HG03575 (cell line): Measurements from ENCODE around the gene PIANP.
"Not testable (repeated sequence)": the region's sequence is repeated elsewhere in the genome, so short reads cannot be mapped to it uniquely, and the experiment has no call there.

ENCODE experiments used
- ATAC-seq: cut with Tn5 transposase; IDR thresholded peaks from one replicate; pipeline ENCODE4 v1.9.1; 2021; ENCODE audit not compliant: unreplicated experiment, insufficient number of reproducible peaks, low FRiP score; ENCODE audit errors: extremely low read depth

The PIANP gene

DNA sequence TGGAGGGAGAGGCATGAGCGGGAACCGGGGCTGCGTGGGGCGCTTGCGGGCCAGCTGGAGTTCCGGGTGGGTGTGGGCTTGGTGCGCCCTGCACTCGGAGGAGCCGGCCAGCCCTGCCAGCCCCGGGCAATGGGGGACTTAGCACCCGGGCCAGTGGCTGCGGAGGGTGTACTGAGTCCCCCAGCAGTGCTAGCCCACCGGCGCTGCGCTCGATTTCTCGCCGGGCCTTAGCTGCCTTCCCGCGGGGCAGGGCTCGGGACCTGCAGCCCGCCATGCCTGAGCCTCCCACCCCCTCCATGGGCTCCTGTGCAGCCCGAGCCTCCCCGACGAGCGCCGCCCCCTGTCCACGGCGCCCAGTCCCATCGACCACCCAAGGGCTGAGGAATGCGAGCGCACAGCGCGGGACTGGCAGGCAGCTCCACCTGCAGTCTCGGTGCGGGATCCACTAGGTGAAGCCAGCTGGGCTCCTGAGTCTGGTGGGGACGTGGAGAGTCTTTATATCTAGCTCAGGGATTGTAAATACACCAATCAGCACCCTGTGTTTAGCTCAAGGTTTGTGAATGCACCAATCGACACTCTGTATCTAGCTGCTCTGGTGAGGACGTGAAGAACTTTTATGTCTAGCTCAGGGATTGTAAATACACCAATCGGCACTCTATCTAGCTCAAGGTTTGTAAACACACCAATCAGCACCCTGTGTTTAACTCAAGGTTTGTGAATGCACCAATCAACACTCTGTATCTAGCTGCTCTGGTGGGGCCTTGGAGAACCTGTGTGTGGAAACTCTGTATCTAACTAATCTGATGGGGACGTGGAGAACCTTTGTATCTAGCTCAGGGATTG, 15.6 kb upstream of the PIANP start:
- ATAC-seq, result not testable (repeated sequence)

DNA sequence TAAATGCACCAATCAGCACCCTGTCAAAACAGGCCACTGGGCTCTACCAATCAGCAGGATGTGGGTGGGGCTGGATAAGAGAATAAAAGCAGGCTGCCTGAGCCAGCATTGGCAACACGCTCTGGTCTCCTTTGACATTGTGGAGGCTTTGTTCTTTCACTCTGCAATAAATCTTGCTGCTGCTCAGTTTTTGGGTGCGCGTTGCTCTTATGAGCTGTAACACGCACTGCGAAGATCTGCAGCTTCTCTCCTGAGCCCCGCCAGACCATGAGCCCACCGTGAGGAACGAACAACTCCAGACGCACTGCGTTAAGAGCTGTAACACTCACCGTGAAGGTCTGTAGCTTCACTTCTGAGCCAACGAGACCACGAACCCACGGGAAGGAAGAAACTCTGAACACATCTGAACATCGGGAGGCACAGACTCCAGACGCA, 8.4 kb upstream of the PIANP start:
- no peak for ATAC-seq

DNA sequence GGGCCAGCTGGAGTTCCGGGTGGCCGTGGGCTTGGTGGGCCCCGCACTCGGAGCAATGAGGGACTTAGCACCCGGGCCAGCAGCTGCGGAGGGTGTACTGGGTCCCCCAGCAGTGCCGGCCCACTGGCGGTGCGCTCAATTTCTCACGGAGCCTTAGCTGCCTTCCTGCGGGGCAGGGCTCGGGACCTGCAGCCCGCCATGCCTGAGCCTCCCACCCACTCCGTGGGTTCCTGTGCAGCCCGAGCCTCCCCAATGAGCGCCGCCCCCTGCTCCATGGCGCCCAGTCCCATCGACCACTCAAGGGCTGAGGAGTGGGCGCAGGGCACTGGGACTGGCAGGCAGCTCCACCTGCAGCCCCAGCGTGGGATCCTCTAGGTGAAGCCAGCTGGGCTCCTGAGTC, 7.7 kb upstream of the PIANP start:
- not testable (repeated sequence) for ATAC-seq

DNA sequence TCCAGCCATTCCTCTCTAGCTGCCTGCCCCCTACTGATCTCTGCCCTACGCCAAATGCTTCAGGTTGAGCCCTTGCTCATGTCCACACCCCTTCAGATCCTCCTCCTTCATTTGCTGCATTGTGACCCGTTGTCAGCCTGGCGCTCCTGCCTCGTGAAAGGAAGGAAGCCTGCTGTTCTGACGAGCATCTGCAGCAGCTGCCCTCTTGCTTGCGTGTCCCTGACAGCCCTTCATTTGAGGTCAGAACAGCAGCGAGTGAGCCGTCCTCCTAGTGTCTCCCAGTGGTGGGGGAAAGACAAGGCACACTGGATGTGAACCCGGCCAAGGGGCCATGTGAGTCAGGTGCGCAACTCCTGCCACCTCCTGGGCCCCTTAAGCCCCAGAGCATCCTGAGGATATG, 3.0 kb upstream of the PIANP start:
- ATAC-seq, result no peak

DNA sequence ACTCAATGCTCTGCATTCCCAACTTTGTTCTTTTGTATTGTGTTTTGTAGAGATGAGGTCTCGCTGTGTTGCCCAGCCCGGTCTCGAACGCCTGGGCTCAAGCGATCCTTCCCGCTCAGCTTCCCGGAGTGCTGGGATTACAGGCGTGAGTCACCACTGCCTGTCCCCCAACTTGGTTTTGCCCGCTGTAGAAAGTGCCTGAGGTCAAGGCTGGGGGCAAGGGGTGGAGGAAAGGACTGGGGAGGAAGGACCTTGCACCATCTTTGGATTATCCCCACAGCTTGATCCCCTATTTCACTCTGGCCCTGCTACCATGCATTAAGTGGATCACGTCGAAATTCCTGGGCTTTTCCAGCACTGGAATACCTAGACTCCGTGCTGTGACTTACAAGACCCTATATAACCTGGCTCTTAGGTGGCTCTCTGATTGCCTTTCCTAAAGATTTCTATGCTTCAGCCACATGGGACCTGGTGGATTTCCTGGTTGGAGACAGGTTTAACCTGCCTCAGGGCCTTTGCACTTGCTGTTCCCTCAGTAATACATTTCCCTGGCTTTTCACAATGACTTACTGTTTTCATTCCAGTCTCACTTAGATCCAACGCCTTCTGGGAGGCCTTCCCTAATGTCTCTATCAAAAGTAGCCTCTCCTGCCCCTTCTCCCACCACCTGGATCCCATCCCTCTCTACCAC, 608 bp upstream of the PIANP start:
- ATAC-seq, result no peak

DNA sequence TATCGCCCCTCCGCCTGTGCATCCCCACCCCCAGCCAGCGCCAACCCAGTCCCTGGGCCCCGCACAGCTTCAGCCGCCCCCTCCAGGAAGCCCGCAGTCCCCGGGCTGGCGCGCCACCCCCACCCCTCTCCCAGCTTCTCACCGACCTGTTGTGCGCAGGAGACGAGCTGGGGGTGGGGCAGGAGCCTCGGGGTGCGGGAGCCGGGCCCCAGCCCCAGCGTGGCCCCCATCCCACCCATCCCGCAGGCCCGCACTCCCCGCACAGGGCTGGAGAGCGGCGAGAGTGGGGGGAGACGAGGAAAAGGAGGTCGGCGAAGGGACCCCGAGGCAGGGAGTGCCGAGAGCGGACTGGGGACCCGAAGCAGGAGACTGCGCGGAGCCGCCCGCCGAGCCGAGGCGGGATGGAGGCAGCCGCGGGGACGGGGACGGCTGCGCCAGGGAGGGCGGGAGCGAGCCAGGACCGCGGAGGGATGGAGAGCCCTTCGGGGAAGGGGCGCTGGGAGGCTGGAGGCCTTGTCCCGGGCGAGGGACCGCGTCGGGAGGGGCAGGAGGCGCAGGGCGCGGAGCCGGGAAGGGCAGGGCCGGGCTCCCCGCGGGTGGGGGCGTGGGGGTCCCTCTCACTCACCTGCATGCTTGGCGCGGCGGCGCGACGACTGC, 498 bp downstream of the PIANP start:
- no peak for ATAC-seq

DNA sequence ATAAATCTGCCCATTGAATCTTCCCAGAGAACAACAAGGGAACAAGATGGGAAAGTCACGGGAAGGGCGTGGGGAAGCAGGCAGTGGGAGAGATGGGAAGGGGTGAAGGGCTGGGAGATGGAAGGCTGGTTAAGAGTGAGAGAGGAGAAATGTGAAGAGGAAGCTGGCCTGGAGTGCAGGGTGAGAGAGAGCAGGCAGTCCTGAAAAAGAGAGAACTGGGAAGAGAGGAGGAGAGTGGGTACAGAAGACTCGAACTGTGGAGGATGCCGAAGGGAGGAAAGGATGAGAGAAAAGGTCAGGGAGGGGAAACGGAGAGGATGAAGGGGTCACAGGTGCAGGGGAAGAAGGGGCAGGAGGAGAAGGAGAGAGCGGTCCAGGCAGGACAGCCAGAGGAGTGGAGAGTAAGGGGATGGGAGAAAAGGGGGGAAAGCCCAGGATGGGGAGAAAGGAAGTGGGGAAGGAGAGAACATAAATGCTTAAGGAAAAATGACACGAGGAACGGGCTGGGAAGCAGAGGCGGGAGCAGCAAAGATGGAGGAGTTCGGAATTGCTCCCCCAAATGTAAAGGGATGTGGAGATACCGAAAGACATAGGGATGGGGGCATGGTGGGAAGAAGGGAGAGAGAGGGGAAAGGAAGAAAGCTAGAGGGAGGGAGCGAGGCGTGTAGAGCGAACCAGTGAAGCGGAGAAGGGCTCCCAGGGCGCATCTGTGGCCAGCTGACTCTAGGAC, 1.2 kb downstream of the PIANP start:
- no peak for ATAC-seq

DNA sequence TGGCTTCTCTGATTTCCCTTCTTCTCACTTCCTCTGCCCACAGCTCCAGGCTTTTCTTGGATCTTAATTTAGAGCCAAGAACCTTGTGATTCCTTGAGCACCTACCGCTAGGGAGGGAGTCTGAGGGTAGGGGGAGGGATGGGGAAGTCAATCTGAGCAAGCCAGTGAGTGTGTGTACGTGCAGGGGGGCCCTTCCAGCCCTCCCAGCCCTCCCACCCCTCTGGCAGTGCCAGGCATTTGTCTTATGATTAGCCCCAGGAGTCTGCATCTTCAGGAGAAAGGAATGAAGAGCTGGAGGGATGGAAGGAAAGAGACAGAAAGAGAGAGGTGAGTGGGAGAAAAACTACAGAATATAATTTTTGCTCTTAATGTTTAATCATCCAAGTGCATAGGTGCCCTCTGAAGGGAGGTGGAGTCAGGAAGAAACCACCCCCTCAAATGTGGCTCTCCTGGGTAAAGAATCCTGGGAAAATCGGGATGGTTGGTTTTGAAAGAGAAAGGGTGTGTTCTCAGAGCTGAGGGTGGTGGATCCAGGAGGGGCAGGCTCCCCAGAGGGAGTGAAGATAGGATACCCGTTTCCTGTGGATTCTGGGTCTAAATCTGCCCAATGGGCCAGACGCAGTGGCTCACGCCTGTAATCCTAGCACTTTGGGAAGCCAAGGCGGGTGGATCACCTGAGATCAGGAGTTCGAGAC, 2.1 kb downstream of the PIANP start:
- ATAC-seq, result no peak

DNA sequence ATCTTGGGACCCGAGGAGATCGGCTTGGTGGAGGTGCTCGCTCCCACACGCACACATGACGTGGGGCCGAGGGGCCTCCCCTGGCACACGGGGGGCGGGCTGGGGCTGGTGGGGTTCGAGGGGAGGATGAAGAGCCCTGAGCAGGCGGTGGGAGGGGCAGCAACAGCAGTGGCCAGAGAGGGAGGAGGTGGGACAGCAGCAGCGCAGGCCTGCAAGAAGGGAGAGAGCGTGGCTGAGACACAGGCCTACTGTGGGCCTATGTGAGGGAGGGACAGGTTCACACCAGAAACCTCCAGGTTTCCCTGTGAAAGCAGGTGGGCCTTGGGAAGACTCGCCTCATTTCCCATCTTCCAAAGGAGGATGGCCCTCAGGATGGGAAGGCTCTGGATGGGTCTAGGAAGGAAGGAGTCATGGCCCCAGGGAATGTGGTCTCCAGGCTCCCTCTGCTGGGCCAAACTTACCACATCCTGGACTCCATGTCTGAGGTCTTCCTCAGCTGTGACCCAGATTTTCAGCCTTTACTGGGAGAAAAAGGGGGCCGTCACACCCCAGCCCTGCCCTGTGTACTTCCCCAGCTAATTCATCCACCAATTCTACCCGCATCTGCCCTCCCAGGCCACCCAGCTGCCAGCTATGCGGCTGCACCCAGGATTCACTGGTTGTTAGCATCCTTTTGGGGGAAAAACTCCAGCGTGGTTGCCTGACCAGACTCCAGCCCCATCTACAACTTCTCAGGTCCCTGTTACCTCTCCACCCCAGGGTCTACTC, 2.8 kb downstream of the PIANP start:
- no peak for ATAC-seq

DNA sequence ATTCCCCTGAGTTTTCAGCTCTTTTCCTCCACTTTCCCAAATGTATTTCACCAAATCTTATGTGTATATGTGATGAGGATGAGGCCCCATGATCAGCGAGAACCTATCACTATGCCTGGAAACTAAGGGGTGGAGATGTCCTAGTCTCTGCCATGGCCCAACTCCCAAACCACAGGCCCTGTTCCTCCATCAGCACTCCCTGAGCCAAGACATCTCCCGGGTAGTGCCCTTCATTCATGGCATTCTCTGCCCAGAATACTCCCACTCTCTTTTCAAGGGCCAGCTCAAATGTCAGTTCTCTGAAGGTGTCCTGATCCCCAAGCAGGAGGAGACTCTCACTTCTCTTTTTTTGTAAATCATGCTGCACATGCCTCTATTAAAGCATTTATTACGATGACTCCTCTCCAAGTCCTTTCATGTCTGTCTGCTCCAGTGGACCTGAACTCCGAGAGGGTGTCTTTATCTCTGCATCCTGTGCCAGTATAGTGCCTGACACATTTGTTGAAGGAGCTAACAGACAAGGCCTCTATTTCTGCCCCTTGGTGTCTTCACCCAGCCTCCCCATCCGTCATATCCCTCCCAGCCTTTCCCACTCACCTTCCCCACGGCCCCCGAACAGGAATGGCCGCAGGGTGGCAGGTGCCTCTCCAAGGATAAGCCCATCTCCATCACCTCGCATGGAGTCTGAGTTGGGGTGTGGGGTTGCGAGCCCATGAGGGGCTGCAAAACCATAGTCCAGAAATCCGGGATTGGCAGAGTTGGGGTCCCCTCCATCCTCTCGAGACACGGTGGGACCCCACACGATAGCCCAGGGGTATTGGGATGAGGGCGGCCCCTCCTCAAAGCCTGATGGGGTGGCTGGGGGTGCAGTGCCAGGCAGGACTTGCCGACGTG, 3.7 kb downstream of the PIANP start:
- no peak for ATAC-seq

DNA sequence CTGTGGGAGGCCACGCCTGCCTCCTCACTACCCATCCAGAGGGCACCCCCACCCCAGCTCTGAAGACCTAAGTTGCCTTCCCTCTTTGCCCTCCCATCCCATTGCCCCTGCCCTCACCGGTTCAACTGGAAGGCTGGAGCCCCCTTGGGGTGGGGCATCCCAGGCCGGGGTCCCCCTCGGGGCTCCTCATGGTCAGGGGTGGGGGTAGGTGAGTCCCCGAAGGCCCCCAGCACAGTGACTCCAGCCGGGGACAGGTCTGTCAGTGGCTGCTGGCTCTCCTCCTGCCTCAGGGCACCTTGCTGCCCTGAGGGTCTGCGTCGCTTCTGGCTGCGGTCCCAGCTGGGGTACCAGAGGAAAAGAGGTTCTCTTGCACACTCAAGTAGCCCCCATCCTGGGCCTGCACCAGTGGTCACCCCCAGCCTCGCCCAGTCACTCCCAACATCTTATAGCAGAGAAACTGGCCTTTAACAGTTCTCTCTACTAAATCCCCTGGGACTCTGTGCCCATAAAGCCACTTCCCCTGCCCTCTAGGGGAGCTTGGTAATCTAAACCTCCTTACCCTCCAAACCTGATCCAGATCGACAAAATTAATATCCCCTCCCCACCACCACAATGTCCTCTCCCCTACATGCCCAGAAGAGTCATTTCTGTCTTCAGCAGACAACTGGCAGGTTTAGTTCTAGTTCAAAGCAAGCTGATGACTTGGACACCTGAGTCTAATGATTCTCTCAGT, 5.1 kb downstream of the PIANP start:
- no peak for ATAC-seq

DNA sequence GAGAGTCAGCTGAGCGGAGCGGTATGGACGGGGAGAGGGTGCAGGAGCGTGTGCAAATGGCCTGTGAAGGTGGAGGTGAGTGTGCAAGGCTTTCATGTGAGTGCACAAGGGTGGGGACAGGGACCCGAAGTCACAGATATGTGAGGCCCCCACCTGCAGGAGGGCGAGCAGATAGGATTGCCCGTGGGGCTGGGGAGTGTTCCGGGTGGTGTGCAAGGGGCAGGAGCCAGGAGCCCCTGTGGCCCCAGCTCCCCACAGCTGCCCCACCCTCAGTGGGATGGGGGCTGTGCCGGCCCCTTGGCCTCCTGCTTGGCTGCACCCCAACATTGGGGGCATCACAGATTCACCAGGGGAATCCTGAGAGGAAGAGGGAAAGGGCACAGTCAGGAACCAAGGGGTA, 5.9 kb downstream of the PIANP start:
- ATAC-seq, result no peak

DNA sequence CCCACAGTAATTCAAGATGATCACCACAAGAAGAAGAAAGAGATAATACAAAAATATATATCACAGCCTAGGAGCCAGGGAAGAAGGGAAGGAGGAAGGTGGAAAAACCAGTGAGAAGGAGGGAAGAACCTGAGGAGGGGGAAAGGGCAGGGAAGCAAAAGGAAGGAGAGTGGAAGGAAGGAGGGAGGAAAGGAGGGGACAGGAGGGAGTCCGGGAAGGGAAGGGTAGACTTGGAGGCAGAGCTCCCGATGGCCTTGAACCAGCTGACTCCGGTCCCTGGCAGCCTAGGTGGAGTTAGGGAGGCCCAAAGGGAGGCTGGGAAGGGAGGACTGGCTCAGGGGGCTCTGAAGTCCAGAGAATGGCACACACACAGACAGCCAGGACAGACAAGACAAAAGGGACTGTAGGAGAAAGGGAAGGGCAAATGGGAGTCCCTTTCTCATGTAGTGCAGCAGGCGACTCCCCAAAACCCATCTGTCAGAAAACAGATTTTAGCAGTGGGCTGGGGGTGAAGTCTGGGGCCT, 6.7 kb downstream of the PIANP start:
- no peak for ATAC-seq

DNA sequence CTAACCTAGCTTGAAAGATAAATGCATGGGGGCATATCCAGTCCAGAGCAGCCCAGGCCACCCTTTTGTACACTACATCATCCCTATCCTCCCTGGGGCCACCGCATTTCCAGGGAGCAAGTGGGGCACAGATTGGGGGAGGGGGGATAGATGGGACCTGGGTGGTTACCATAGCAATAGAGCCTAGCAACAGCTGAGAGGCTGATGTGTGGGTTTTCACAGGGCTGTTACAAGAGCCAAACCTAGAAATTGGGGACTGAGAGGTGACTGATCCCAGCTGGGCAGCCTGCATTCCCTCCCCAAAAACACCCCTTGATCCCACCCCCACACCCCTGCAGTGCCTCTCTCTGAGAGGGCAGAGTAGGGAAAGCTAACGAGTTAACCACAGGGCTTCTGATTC, 7.7 kb downstream of the PIANP start:
- ATAC-seq, result no peak

DNA sequence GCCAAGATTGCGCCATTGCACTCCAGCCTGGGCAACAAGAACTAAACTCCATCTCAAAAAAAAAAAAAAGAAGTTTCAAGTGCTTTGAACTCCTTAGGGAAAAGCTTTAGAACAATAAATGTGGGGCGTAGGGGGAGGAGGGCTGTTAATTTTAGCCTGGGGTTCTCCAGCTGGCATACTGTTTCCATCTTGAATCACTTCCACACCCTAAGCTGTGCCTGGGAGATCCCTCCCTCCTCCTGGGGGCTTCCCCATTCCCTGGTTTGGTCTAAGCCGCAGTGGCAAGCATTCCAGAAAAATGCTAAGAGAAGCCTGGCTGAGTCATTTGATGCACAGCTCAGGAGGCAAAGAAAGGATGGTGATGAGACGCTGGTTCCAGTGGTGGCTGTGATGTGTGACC, 9.1 kb downstream of the PIANP start:
- no peak for ATAC-seq
